DND-41 (cell line): ENCODE data around the gene ERGIC1.

Experiments used
- ATAC-seq: fragments of 200-7000 bp; cut with Tn5 transposase; 3 replicates; pipeline ENCODE4 v1.9.1; 2021; ENCODE audit warnings: low read depth; ENCODE audit not compliant: insufficient read depth
- DNase-seq: peaks from one replicate; pipeline ENCODE4 v3.0.0-alpha.2; 2020
- H2AFZ ChIP-seq: 2 replicates; pipeline ENCODE4 v1.6.0; 2012; ENCODE audit warnings: low read depth, low read length
- H3K27ac ChIP-seq: 2 replicates; pipeline ENCODE4 v1.5.1; 2012; ENCODE audit warnings: low read length, inconsistent platforms
- H3K27me3 ChIP-seq: fragments of 200-600 bp; sonication (generic); 2 replicates; pipeline ENCODE4 v1.6.0; 2012; ENCODE audit warnings: low read length, mild to moderate bottlenecking, inconsistent platforms; ENCODE audit not compliant: insufficient read depth, poor library complexity
- H3K36me3 ChIP-seq: 2 replicates; pipeline ENCODE4 v1.5.1; 2012; ENCODE audit warnings: low read length, inconsistent platforms; ENCODE audit not compliant: insufficient read depth
- H3K4me1 ChIP-seq: 2 replicates; pipeline ENCODE4 v1.5.1; 2012; ENCODE audit warnings: mild to moderate bottlenecking, low read length; ENCODE audit not compliant: insufficient read depth
- H3K4me2 ChIP-seq: 2 replicates; pipeline ENCODE4 v1.6.0; 2012; ENCODE audit warnings: mild to moderate bottlenecking, moderate library complexity, low read length, inconsistent platforms; ENCODE audit not compliant: insufficient read depth
- H3K4me3 ChIP-seq, 2 experiments: fragments of 200-600 bp in 1 of 2; shearing (Covaris generic) in 1 of 2; 2 replicates each; pipeline ENCODE4 v1.5.1; 2012 to 2016; ENCODE audit warnings: inconsistent platforms in 2 of 2, low read length in 2 of 2, mild to moderate bottlenecking in 2 of 2, low read depth in 1 of 2, moderate library complexity in 1 of 2
- H3K79me2 ChIP-seq: 2 replicates; pipeline ENCODE4 v1.6.0; 2012; ENCODE audit warnings: low read length, inconsistent platforms; ENCODE audit not compliant: insufficient read depth
- H3K9ac ChIP-seq: 2 replicates; pipeline ENCODE4 v1.6.0; 2012; ENCODE audit warnings: low read depth, mild to moderate bottlenecking, inconsistent platforms, low read length, moderate library complexity
- H3K9me3 ChIP-seq: 2 replicates; pipeline ENCODE4 v1.5.1; 2012; ENCODE audit warnings: low read length, moderate library complexity, mild to moderate bottlenecking, inconsistent platforms; ENCODE audit not compliant: insufficient read depth, severe bottlenecking
- H4K20me1 ChIP-seq: 2 replicates; pipeline ENCODE4 v1.6.0; 2012; ENCODE audit warnings: low read length; ENCODE audit not compliant: insufficient read depth
- CTCF ChIP-seq: IDR thresholded peaks from 2 replicates; pipeline ENCODE4 v1.5.1; 2012; ENCODE audit warnings: borderline replicate concordance, low read length, moderate library complexity, mild to moderate bottlenecking; ENCODE audit not compliant: poor library complexity, severe bottlenecking; ENCODE audit errors: extremely low read depth
- EZH2 ChIP-seq: IDR thresholded peaks from 3 replicates; pipeline ENCODE4 v1.6.1; 2012; ENCODE audit warnings: borderline replicate concordance, low read depth, mild to moderate bottlenecking, moderate library complexity, low read length, inconsistent platforms; ENCODE audit not compliant: severe bottlenecking

The ERGIC1 gene

GRCh38 chr5:172902497-172903472 is 68.7 kb downstream of the ERGIC1 start:
- H3K9me3 ChIP-seq: no peaks in the 10 kb centered on the region
- no peak overlapping the region for H2AFZ ChIP-seq

GRCh38 chr5:172903790-172904189 is 69.7 kb downstream of the ERGIC1 start:
- Histone ChIP-seq H3K27ac (no peak overlapping the region), H3K4me1 (no peaks in the 10 kb centered on the region), H2AFZ (no peak overlapping the region), H3K36me3 (peaks cover 30% of the 10 kb centered on the region), H3K9ac (no peak overlapping the region), H4K20me1 (0 out of 2 replicates have a peak, but pooled peaks cover 3% of the 10 kb centered on the region), H3K4me2 (no peak overlapping the region), H3K9me3 (no peaks in the 10 kb centered on the region), H3K79me2 (no peaks in the 10 kb centered on the region), H3K4me3 (no peak overlapping the region), H3K27me3 (no peaks in the 10 kb centered on the region)
- DNase-seq: no peak
- TF ChIP-seq EZH2: no peak
- ATAC-seq: no peak

More at GRCh38 chr5:172902497-172903472, 68.7 kb downstream of the ERGIC1 start:
- Histone ChIP-seq H3K27ac (no peak overlapping the region), H3K4me3 (no peak overlapping the region), H3K36me3 (peaks cover 38% of the 10 kb centered on the region), H4K20me1 (0 out of 2 replicates have a peak, but pooled peaks cover 3% of the 10 kb centered on the region), H3K4me1 (no peaks in the 10 kb centered on the region), H3K79me2 (no peaks in the 10 kb centered on the region), H3K4me2 (no peak overlapping the region), H3K9ac (no peak overlapping the region), H3K27me3 (no peaks in the 10 kb centered on the region)
- DNase-seq: no peak
- TF ChIP-seq EZH2 (no peak), CTCF (no peak)
- ATAC-seq: no peak

DNA sequence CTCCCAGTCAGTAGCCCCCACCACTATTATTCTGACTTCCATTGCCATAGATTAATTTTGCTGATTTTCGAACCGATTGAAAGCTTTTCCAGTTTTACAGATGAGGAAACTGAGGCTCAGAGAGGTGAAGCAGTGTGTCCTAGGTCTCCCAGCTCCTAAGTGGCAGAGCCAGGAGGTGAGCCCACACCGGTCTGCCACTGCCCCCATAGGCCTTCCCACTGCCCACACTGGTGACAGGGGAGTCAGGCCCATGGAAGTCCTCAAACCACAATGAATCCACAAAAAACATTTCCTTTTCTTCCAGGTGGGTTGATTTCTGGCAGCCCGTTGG is 70.2 kb downstream of the ERGIC1 start:
- Histone ChIP-seq H3K4me2 (no peak overlapping the region), H3K27me3 (no peaks in the 10 kb centered on the region), H3K27ac (no peak overlapping the region), H2AFZ (no peak overlapping the region), H3K9ac (no peak overlapping the region), H4K20me1 (no peaks in the 10 kb centered on the region), H3K79me2 (no peaks in the 10 kb centered on the region), H3K4me3 (no peak overlapping the region), H3K9me3 (no peaks in the 10 kb centered on the region), H3K36me3 (peaks cover 27% of the 10 kb centered on the region), H3K4me1 (no peaks in the 10 kb centered on the region)
- ATAC-seq (no peak), DNase-seq (no peak)
- TF ChIP-seq CTCF (no peak), EZH2 (no peak)

- Histone ChIP-seq H3K36me3 (peaks cover 29% of the 10 kb centered on the region), H3K27me3 (no peaks in the 10 kb centered on the region), H3K9me3 (no peaks in the 10 kb centered on the region), H3K4me1 (no peaks in the 10 kb centered on the region), H3K4me2 (no peak overlapping the region), H3K27ac (no peak overlapping the region), H4K20me1 (no peaks in the 10 kb centered on the region; the same call in 1 of the 2 replicates), H2AFZ (no peak overlapping the region), H3K4me3 (no peak overlapping the region), H3K9ac (no peak overlapping the region), H3K79me2 (no peaks in the 10 kb centered on the region)
- ATAC-seq: no peak
- DNase-seq: no peak
- TF ChIP-seq CTCF (no peak), EZH2 (no peak)
These were observed 70.7 kb downstream of the ERGIC1 start for GRCh38 chr5:172904643-172905345.
